K562 (cell line): ENCODE measurements around the gene ECPAS. TPM values are rescaled to one million over a fixed set of nuclear protein-coding genes. Genes with fewer than 3 reads are reported as not detected.

Experiments
- ATF7 ChIP-seq: fragments of 450-650 bp; IDR thresholded peaks from 2 replicates; pipeline ENCODE4 v1.7.1; 2014; ENCODE audit warnings: mild to moderate bottlenecking, moderate library complexity
- HNRNPLL ChIP-seq: fragments of 200-400 bp; formaldehyde crosslinking; IDR thresholded peaks from 2 replicates; pipeline ENCODE4 v1.6.1; 2017; ENCODE audit warnings: low read length, low read depth, mild to moderate bottlenecking; ENCODE audit not compliant: poor library complexity, severe bottlenecking
- RBM17 ChIP-seq: fragments of 200-400 bp; formaldehyde crosslinking; IDR thresholded peaks from 2 replicates; pipeline ENCODE4 v1.6.1; 2017; ENCODE audit warnings: low read depth, mild to moderate bottlenecking, low read length, borderline replicate concordance
- RBM34 ChIP-seq: fragments of 200-400 bp; formaldehyde crosslinking; IDR thresholded peaks from 2 replicates; pipeline ENCODE4 v1.6.1; 2018; ENCODE audit warnings: low read length, borderline replicate concordance; ENCODE audit not compliant: insufficient read depth
- polyA plus RNA-seq, 8 experiments: library from polyadenylated mRNA; depleted of rRNA in 4 of 8; stranded (reverse) in 5 of 8; unstranded in 3 of 8; fragments of >200 nt; fragmentation: Nextera tagmentation in 2 of 8; fragmentation: Illumina TruSeq in 1 of 8; extraction: Ambion mirVana in 2 of 8; extraction: Trizol in 1 of 8; gene quantifications; 2 replicates each; pipeline versions ENCODE4 v1.2.1 to v1.2.3, GENCODE V29; 2011 to 2014; ENCODE audit warnings: inconsistent platforms in 1 of 8, missing spikeins in 1 of 8
- total RNA-seq, 7 experiments: library from RNA; depleted of rRNA in 6 of 7; stranded (reverse); fragments of >200 nt in 6 of 7; fragmentation: Illumina TruSeq in 2 of 7; extraction: Trizol in 2 of 7; gene quantifications; 2 replicates each; pipeline versions ENCODE4 v1.2.1 to v1.2.3, GENCODE V29; 2011 to 2021; ENCODE audit warnings: low replicate concordance in 1 of 7
- TF ChIP-seq, protein P1 (sequence below), 2 experiments: IDR thresholded peaks; 2 replicates each; pipeline ENCODE4 v1.6.1; 2011; ENCODE audit warnings: borderline replicate concordance in 1 of 2, control low read depth in 1 of 2, low read depth in 1 of 2, low read length in 1 of 2, mild to moderate bottlenecking in 1 of 2, mixed read lengths in 1 of 2, moderate library complexity in 1 of 2; ENCODE audit not compliant: insufficient read depth in 1 of 2, insufficient read length in 1 of 2, poor library complexity in 1 of 2, severe bottlenecking in 1 of 2; ENCODE audit errors: extremely low read depth in 1 of 2
- TF ChIP-seq, protein P2 (sequence below), 2 experiments: fragments of 450-650 bp in 1 of 2; sonication (generic) in 1 of 2; formaldehyde crosslinking in 1 of 2; IDR thresholded peaks in 1 of 2; conservative IDR thresholded peaks in 1 of 2; 2 replicates each; pipeline versions ENCODE4 v1.6.1 to v1.8.1; 2016 to 2023; ENCODE audit warnings: mild to moderate bottlenecking in 2 of 2, moderate library complexity in 2 of 2, inconsistent platforms in 1 of 2, missing genetic modification reagents in 1 of 2

Gene ECPAS
- total and polyA plus RNA-seq, 9 of the 15 experiments (the other 6 are each of a cell fraction or from before 2014, with no cell fraction given): 14.5 to 90.9 (median 75.7) TPM

DNA sequence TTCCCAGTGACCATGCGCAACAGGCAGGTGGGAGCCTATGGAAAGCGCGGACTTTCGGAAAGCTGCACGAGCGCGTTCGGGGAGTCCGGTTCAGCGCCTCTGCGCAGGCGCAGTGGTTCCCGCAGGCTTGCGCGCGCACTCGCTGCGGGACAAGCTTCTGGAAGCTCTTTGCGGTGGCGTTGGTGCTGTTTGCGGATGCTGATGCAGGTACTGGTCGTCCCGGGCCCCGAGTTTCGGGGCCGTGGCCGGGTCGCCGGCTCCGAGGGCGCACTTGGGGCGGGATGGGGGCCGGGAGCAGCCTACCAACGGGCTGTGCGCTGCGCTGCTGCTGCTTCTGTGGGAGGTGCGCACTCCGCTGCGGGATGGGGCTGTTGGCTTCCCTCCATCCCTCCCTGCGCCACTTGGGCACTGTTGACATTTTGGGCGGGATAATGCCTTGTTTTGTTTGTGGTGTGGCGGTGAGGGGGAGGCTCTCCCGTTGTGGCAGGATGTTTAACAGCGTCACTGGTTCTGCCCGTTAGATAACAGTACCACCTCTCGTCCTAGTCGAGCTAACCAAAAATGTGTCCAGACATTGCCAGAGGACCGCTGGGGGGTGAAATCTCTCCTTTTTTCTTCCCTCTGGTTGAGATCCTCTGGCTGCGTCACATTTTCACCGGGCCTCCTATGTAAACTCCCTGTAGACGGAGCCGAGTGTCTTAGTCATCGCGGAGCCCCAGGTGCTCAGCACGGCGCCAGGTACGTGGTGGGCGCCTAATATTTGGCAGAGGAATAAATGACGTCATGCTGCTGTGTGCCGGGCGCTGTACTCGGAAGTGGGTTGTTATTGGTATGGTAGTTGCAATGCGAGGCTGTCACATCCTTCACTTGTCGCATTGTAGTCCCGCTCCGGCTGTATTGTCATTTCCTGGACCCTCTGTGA lies 41.1 kb upstream of the ECPAS start, which contains the start of gene ZNF483 (continued):
- TF ChIP-seq HNRNPLL: peak; percentile 33
- TF ChIP-seq RBM17: no peak
- TF ChIP-seq, protein P1, sequence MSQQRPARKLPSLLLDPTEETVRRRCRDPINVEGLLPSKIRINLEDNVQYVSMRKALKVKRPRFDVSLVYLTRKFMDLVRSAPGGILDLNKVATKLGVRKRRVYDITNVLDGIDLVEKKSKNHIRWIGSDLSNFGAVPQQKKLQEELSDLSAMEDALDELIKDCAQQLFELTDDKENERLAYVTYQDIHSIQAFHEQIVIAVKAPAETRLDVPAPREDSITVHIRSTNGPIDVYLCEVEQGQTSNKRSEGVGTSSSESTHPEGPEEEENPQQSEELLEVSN (IDR thresholded peaks at IDR 0.05; ENCODE audit: borderline replicate concordance in 1 of 2, extremely low read depth in 1 of 2, insufficient read depth in 1 of 2, insufficient read length in 1 of 2, low read depth in 1 of 2, low read length in 1 of 2, poor library complexity in 1 of 2, severe bottlenecking in 1 of 2): peak in 1 of 2 experiments; percentile 47
- TF ChIP-seq ATF7: peak; percentile 76
- TF ChIP-seq, protein P2, sequence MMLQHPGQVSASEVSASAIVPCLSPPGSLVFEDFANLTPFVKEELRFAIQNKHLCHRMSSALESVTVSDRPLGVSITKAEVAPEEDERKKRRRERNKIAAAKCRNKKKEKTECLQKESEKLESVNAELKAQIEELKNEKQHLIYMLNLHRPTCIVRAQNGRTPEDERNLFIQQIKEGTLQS (IDR thresholded peaks at IDR 0.05): peak; percentile 50; the same call in 1 of the 2 replicates
- TF ChIP-seq, protein P2 (CRISPR knock-in tag; conservative IDR thresholded peaks at IDR 0.05): no peak
- TF ChIP-seq RBM34: no peak
